H9 (cell line): Measurements from ENCODE around the gene SH2D1B. TPM values are rescaled to one million over a fixed set of nuclear protein-coding genes. Genes with fewer than 3 reads are reported as not detected.

Experiments
- DNase-seq: peaks from one replicate; pipeline ENCODE4 v3.0.0-alpha.2; 2017
- H2AFZ ChIP-seq: one replicate; pipeline ENCODE4 v1.6.1; 2013; ENCODE audit warnings: mild to moderate bottlenecking, low read length, control low read depth, moderate library complexity
- H2AK5ac ChIP-seq: 2 replicates; pipeline ENCODE4 v1.6.1; 2013; ENCODE audit warnings: low read length, control low read depth, mixed read lengths; ENCODE audit not compliant: insufficient read length
- H2BK120ac ChIP-seq: one replicate; pipeline ENCODE4 v1.6.1; 2013; ENCODE audit warnings: low read depth, mild to moderate bottlenecking, low read length, control low read depth, inconsistent platforms; ENCODE audit not compliant: poor library complexity, severe bottlenecking
- H2BK12ac ChIP-seq: 2 replicates; pipeline ENCODE4 v1.6.1; 2013; ENCODE audit warnings: low read length, control low read depth, mixed read lengths, low read depth; ENCODE audit not compliant: insufficient read length
- H2BK15ac ChIP-seq: 2 replicates; pipeline ENCODE4 v1.6.1; 2013; ENCODE audit warnings: low read depth, low read length, control low read depth
- H2BK20ac ChIP-seq: one replicate; pipeline ENCODE4 v1.6.1; 2013; ENCODE audit warnings: low read depth, mild to moderate bottlenecking, low read length, control low read depth, inconsistent platforms; ENCODE audit not compliant: poor library complexity, severe bottlenecking
- H2BK5ac ChIP-seq: 2 replicates; pipeline ENCODE4 v1.6.1; 2013; ENCODE audit warnings: low read length, control low read depth, mixed read lengths; ENCODE audit not compliant: insufficient read length
- H3K14ac ChIP-seq: 2 replicates; pipeline ENCODE4 v1.6.1; 2013; ENCODE audit warnings: low read length, control low read depth; ENCODE audit not compliant: insufficient read depth
- H3K18ac ChIP-seq: 2 replicates; pipeline ENCODE4 v1.6.1; 2013; ENCODE audit warnings: low read depth, mild to moderate bottlenecking, mixed read lengths, low read length, control low read depth; ENCODE audit not compliant: insufficient read length
- H3K23ac ChIP-seq: 2 replicates; pipeline ENCODE4 v1.6.1; 2013; ENCODE audit warnings: low read length, control low read depth, mixed read lengths, low read depth; ENCODE audit not compliant: insufficient read length
- H3K23me2 ChIP-seq: 2 replicates; pipeline ENCODE4 v1.6.1; 2013; ENCODE audit warnings: low read depth, mild to moderate bottlenecking, mixed read lengths, low read length, control low read depth; ENCODE audit not compliant: insufficient read length, poor library complexity, severe bottlenecking
- H3K27ac ChIP-seq: 2 replicates; pipeline ENCODE4 v1.5.1; 2013; ENCODE audit warnings: low read length, control low read depth, mixed read lengths, low read depth; ENCODE audit not compliant: insufficient read length
- H3K27me3 ChIP-seq: 2 replicates; pipeline ENCODE4 v1.6.1; 2013; ENCODE audit warnings: low read length, control low read depth, inconsistent platforms; ENCODE audit not compliant: insufficient read depth
- H3K4ac ChIP-seq: 2 replicates; pipeline ENCODE4 v1.6.1; 2013; ENCODE audit warnings: low read depth, mild to moderate bottlenecking, control low read depth, inconsistent platforms, low read length, moderate library complexity
- H3K4me1 ChIP-seq: 2 replicates; pipeline ENCODE4 v1.6.1; 2013; ENCODE audit warnings: low read length, control low read depth, inconsistent platforms; ENCODE audit not compliant: insufficient read depth
- H3K4me2 ChIP-seq: 2 replicates; pipeline ENCODE4 v1.6.1; 2013; ENCODE audit warnings: low read length, control low read depth, mixed read lengths; ENCODE audit not compliant: insufficient read length, insufficient read depth
- H3K56ac ChIP-seq: 2 replicates; pipeline ENCODE4 v1.6.1; 2013; ENCODE audit warnings: low read depth, mild to moderate bottlenecking, mixed read lengths, low read length, control low read depth; ENCODE audit not compliant: insufficient read length
- H3K79me1 ChIP-seq: 2 replicates; pipeline ENCODE4 v1.6.1; 2013; ENCODE audit warnings: low read depth, mild to moderate bottlenecking, moderate library complexity, low read length, control low read depth, inconsistent platforms; ENCODE audit not compliant: insufficient read depth, poor library complexity, severe bottlenecking
- H3K79me2 ChIP-seq: 2 replicates; pipeline ENCODE4 v1.6.1; 2013; ENCODE audit warnings: low read length, control low read depth, inconsistent platforms; ENCODE audit not compliant: insufficient read depth
- H3K9ac ChIP-seq: 2 replicates; pipeline ENCODE4 v1.6.1; 2013; ENCODE audit warnings: low read length, control low read depth, mixed read lengths; ENCODE audit not compliant: insufficient read length; ENCODE audit errors: extremely low read depth
- H3K9me3 ChIP-seq: one replicate; pipeline ENCODE4 v1.6.1; 2013; ENCODE audit warnings: low read depth, low read length, inconsistent platforms; ENCODE audit not compliant: control insufficient read depth
- H3T11ph ChIP-seq: one replicate; pipeline ENCODE4 v1.6.1; 2013; ENCODE audit warnings: mild to moderate bottlenecking, low read length, control low read depth, inconsistent platforms
- H4K20me1 ChIP-seq: one replicate; pipeline ENCODE4 v1.6.1; 2013; ENCODE audit not compliant: control insufficient read depth, insufficient read length, insufficient read depth
- H4K5ac ChIP-seq: 2 replicates; pipeline ENCODE4 v1.6.1; 2013; ENCODE audit warnings: low read depth, mild to moderate bottlenecking, mixed read lengths, low read length, control low read depth; ENCODE audit not compliant: insufficient read length
- H4K8ac ChIP-seq: replicated peaks from 2 replicates; pipeline ENCODE4 v1.6.1; 2013; ENCODE audit warnings: low read length, control low read depth, mixed read lengths, low read depth; ENCODE audit not compliant: insufficient read length
- H4K91ac ChIP-seq: 2 replicates; pipeline ENCODE4 v1.6.1; 2013; ENCODE audit warnings: low read depth, mild to moderate bottlenecking, moderate library complexity, mixed read lengths, low read length, control low read depth; ENCODE audit not compliant: insufficient read length
- H3K27ac Mint-ChIP-seq, 3 experiments: 2 replicates in 2 of 3; 3 replicates in 1 of 3; pipeline ENCODE4 v1.8.0; 2020 to 2021; ENCODE audit warnings: mixed read lengths in 3 of 3, mild to moderate bottlenecking in 1 of 3, moderate library complexity in 1 of 3
- H3K27me3 Mint-ChIP-seq: 2 replicates; pipeline ENCODE4 v1.8.0; 2021; ENCODE audit warnings: low read depth, mild to moderate bottlenecking, moderate library complexity, mixed read lengths
- H3K36me3 Mint-ChIP-seq, 3 experiments: 2 replicates in 2 of 3; 3 replicates in 1 of 3; pipeline ENCODE4 v1.8.0; 2020 to 2021; ENCODE audit warnings: low read depth in 3 of 3, mixed read lengths in 3 of 3; ENCODE audit not compliant: insufficient read depth in 1 of 3
- H3K4me1 Mint-ChIP-seq, 2 experiments: 2 replicates each; pipeline ENCODE4 v1.8.0; 2020; ENCODE audit warnings: mixed read lengths in 2 of 2
- H3K4me3 Mint-ChIP-seq, 2 experiments: 2 replicates in 1 of 2; 3 replicates in 1 of 2; pipeline ENCODE4 v1.8.0; 2020 to 2021; ENCODE audit warnings: mild to moderate bottlenecking in 2 of 2, mixed read lengths in 2 of 2, moderate library complexity in 1 of 2
- H3K9me3 Mint-ChIP-seq, 2 experiments: 2 replicates in 1 of 2; 3 replicates in 1 of 2; pipeline ENCODE4 v1.8.0; 2020; ENCODE audit warnings: mild to moderate bottlenecking in 2 of 2, mixed read lengths in 2 of 2, moderate library complexity in 1 of 2
- CTCF ChIP-seq: fragments of 200-600 bp; sonication (generic); conservative IDR thresholded peaks from 3 replicates; pipeline ENCODE4 v1.8.0; 2021; ENCODE audit warnings: antibody characterized with exemption, mild to moderate bottlenecking
- total RNA-seq: library from RNA; stranded (reverse); gene quantifications from 2 replicates; pipeline ENCODE4 v1.2.1, GENCODE V29; 2021

The SH2D1B gene
- total RNA-seq, 1 experiment from 2014 or later = not detected

DNA sequence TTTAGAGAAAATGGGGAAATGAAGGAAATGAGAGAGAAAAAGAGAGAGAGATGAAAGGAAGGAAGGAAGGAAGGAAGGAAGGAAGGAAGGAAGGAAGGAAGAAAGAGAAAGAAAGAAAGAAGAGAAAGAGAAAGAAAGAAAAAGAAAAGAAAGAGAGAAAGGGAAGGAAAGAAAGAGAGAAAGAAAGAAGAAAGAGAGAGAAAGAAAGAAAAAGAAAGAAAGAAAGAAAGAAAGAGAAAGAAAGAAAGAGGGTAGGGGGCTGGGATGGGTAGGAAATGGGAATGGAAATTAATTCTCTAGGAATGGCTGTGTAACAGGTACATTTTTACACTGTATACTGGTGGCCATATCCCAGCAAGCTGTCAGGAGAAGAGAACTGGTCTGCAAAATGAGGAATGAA lies 4.3 kb upstream of the SH2D1B start:
- H3K4me2 ChIP-seq = no peak overlapping the region
- Mint-ChIP-seq H3K27me3 (no peaks in the 10 kb centered on the region; the same call in 1 of the 2 replicates), H3K27ac (no peak overlapping the region), H3K4me3 (no peak overlapping the region), H3K36me3 (peaks cover 0 to 7% (median 7%) of the 10 kb centered on the region in 3 experiments; a peak in 3 of 7 replicates), H3K4me1 (peaks cover 3 to 4% of the 10 kb centered on the region in 2 experiments; a peak in 2 of 4 replicates), H3K9me3 (peaks cover 11 to 12% of the 10 kb centered on the region in 2 experiments; a peak in 4 of 5 replicates)
- no peak overlapping the region for H3K27ac ChIP-seq
- H4K20me1 ChIP-seq = no peaks in the 10 kb centered on the region
- H2AK5ac ChIP-seq = no peak overlapping the region
- H2BK120ac ChIP-seq = no peak overlapping the region
- H3K79me2 ChIP-seq = no peaks in the 10 kb centered on the region
- H3K56ac ChIP-seq = no peak overlapping the region
- H2BK12ac ChIP-seq = no peak overlapping the region
- H3K9ac ChIP-seq = no peak overlapping the region
- H2AFZ ChIP-seq = no peak overlapping the region
- no peak overlapping the region for H2BK15ac ChIP-seq
- H3K4ac ChIP-seq = no peak overlapping the region
- H3K9me3 ChIP-seq = no peaks in the 10 kb centered on the region
- H4K8ac ChIP-seq = no peak overlapping the region
- no peak overlapping the region for H2BK20ac ChIP-seq
- no peak overlapping the region for H3K14ac ChIP-seq
- no peak overlapping the region for H4K91ac ChIP-seq
- no peaks in the 10 kb centered on the region for H3K27me3 ChIP-seq
- no peak overlapping the region for H2BK5ac ChIP-seq
- H3K79me1 ChIP-seq = no peaks in the 10 kb centered on the region
- no peak overlapping the region for H4K5ac ChIP-seq
- no peak for DNase-seq
- H3T11ph ChIP-seq = no peak overlapping the region
- no peak for TF ChIP-seq CTCF
- H3K4me1 ChIP-seq = no peaks in the 10 kb centered on the region
- H3K23me2 ChIP-seq = no peaks in the 10 kb centered on the region
- H3K23ac ChIP-seq = no peak overlapping the region
- H3K18ac ChIP-seq = no peak overlapping the region
